Mesothelial cell of epicardium (in vitro differentiated cells): ENCODE results near the gene C12orf56. TPM values are rescaled to one million over a fixed set of nuclear protein-coding genes. Genes with fewer than 3 reads are reported as not detected.
A peak's percentile ranks its signal among the peaks of the same experiment; 100 is the strongest.

ENCODE experiments used
- DNase-seq, 2 experiments: peaks; one replicate each; pipeline ENCODE4 v3.0.0; 2021; ENCODE audit warnings: low spot score in 2 of 2; ENCODE audit not compliant: unreplicated experiment in 2 of 2
- H3K27ac Mint-ChIP-seq: 2 replicates; pipeline ENCODE4 v1.8.0; 2021; ENCODE audit warnings: mixed read lengths
- H3K27me3 Mint-ChIP-seq: 2 replicates; pipeline ENCODE4 v1.8.0; 2021; ENCODE audit warnings: low read depth, mixed read lengths
- H3K36me3 Mint-ChIP-seq: 2 replicates; pipeline ENCODE4 v1.8.0; 2021; ENCODE audit warnings: mixed read lengths
- H3K4me1 Mint-ChIP-seq: 2 replicates; pipeline ENCODE4 v1.8.0; 2021; ENCODE audit warnings: mixed read lengths
- H3K4me3 Mint-ChIP-seq: 2 replicates; pipeline ENCODE4 v1.8.0; 2021; ENCODE audit warnings: mild to moderate bottlenecking, moderate library complexity, mixed read lengths
- H3K9me3 Mint-ChIP-seq: 2 replicates; pipeline ENCODE4 v1.8.0; 2021; ENCODE audit warnings: mixed read lengths
- total RNA-seq: library from RNA; stranded (reverse); gene quantifications from 3 replicates; pipeline ENCODE4 v1.2.1, GENCODE V29; 2021
- TF ChIP-seq, protein P1 (sequence below): fragments of 200-600 bp; sonication (generic); IDR thresholded peaks from one replicate; pipeline ENCODE4 v1.5.0; 2021; ENCODE audit warnings: antibody characterized with exemption; ENCODE audit not compliant: unreplicated experiment

Gene C12orf56
- total RNA-seq, 1 donor from 2014 or later = 0.45 TPM

DNA sequence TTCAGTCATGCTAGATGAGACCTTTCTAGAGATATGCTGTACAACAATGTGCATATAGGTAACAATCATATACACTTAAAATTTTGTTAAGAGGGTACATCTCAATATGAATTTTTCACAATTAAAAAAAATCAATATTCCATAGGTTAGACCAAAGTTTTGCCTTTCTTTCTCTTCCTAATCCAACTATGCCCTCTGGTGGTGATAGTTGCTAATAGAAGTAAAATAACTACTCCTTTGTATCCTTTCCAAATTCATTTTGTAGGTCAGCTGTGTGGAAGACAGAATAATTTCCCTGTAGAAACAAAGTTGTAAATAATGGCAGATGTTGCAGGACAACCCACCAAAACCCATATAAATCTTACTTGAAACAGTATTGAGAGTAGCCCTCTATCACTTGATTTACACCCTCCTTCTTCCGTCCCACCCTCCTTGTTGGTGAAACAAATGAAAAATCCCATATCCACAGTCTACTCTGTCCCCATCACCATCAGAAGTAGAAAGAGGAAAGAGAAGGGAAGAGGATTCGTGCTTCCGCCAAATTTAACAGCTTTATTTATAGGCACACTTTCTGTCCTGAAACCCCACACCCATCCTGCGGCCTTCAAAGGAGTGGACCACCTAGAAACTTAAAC lies 134.3 kb downstream of the C12orf56 start:
- DNase-seq = no peak
- no peaks in the 10 kb centered on the region for H3K4me1 Mint-ChIP-seq
- TF ChIP-seq, protein P1, sequence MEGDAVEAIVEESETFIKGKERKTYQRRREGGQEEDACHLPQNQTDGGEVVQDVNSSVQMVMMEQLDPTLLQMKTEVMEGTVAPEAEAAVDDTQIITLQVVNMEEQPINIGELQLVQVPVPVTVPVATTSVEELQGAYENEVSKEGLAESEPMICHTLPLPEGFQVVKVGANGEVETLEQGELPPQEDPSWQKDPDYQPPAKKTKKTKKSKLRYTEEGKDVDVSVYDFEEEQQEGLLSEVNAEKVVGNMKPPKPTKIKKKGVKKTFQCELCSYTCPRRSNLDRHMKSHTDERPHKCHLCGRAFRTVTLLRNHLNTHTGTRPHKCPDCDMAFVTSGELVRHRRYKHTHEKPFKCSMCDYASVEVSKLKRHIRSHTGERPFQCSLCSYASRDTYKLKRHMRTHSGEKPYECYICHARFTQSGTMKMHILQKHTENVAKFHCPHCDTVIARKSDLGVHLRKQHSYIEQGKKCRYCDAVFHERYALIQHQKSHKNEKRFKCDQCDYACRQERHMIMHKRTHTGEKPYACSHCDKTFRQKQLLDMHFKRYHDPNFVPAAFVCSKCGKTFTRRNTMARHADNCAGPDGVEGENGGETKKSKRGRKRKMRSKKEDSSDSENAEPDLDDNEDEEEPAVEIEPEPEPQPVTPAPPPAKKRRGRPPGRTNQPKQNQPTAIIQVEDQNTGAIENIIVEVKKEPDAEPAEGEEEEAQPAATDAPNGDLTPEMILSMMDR = peak; percentile 78
- H3K36me3 Mint-ChIP-seq = no peaks in the 10 kb centered on the region
- no peak overlapping the region for H3K4me3 Mint-ChIP-seq
- no peaks in the 10 kb centered on the region for H3K27me3 Mint-ChIP-seq
- H3K27ac Mint-ChIP-seq = no peak overlapping the region
- H3K9me3 Mint-ChIP-seq = no peaks in the 10 kb centered on the region

DNA sequence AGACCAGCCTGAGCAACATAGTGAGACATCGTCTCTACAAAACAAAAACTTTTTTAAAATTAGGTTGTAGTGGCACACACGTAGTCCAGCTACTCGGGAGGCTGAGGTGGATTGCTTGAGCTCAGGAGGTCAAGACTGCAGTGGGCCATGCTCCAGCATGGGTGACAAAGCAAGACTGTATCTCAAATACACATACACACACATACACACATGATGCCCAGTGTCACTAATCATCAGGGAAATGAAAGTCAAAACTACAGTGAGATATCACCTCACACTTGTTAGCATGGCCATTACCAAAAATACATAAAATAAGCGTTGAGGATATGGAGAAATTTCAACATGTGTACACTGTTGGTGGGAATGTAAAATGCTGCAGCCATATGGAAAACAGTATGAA lies 135.3 kb downstream of the C12orf56 start:
- Mint-ChIP-seq H3K27me3 (no peaks in the 10 kb centered on the region), H3K9me3 (no peaks in the 10 kb centered on the region), H3K4me1 (no peaks in the 10 kb centered on the region), H3K36me3 (no peaks in the 10 kb centered on the region), H3K27ac (no peak overlapping the region), H3K4me3 (no peak overlapping the region)
- DNase-seq = no peak
- TF ChIP-seq, protein P1 = no peak

GRCh38 chr12:64253356-64253755 lies 137.2 kb downstream of the C12orf56 start:
- Mint-ChIP-seq H3K27me3 (no peaks in the 10 kb centered on the region), H3K27ac (no peak overlapping the region), H3K4me1 (no peaks in the 10 kb centered on the region), H3K36me3 (no peaks in the 10 kb centered on the region), H3K9me3 (peaks cover 4% of the 10 kb centered on the region), H3K4me3 (no peak overlapping the region)
- TF ChIP-seq, protein P1 = no peak
- DNase-seq = no peak

DNA sequence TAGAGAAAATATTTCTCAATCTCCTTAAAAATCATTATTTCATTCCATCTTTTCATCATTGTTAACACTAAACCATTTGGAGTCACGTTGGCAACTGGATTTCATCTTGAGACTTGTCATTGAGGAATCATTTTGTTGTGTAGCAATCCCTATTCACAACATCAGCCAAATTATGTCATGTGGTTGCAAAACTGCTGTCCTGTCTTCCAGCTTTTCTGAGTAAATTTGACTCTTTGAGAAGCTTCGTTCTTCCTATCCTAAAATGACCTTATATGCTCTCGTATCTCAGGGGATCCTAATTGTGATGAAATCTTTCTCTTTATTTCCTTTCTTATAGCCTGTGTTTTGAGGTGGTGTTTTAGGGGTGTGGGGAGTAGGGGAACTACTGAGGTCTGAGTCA lies 137.9 kb downstream of the C12orf56 start:
- Mint-ChIP-seq H3K36me3 (no peaks in the 10 kb centered on the region), H3K27ac (no peak overlapping the region)
- TF ChIP-seq, protein P1 = no peak

GRCh38 chr12:64243809-64244208 lies 146.7 kb downstream of the C12orf56 start:
- Mint-ChIP-seq H3K36me3 (no peaks in the 10 kb centered on the region), H3K9me3 (peaks cover 12% of the 10 kb centered on the region), H3K4me3 (no peak overlapping the region), H3K27me3 (peaks cover 7% of the 10 kb centered on the region), H3K4me1 (no peaks in the 10 kb centered on the region), H3K27ac (no peak overlapping the region)
- TF ChIP-seq, protein P1 = no peak
- no peak for DNase-seq

More for the DNA sequence above, 137.9 kb downstream of the C12orf56 start:
- Mint-ChIP-seq H3K4me1 (no peaks in the 10 kb centered on the region), H3K27me3 (no peaks in the 10 kb centered on the region), H3K9me3 (peaks cover 9% of the 10 kb centered on the region), H3K4me3 (no peak overlapping the region)
- DNase-seq = no peak
